GM23248 (cell line): ENCODE measurements around the gene TATDN3. TPM values are rescaled to one million over a fixed set of nuclear protein-coding genes. Genes with fewer than 3 reads are reported as not detected.

ENCODE experiments used
- DNase-seq: peaks from one replicate; pipeline ENCODE4 v3.0.0-alpha.2; 2015
- H2AFZ ChIP-seq: fragments of 200-600 bp; sonication (generic); 2 replicates; pipeline ENCODE4 v1.6.1; 2016; ENCODE audit warnings: antibody characterized with exemption
- H3F3A ChIP-seq: fragments of 200-600 bp; sonication (generic); 2 replicates; pipeline ENCODE4 v1.6.1; 2016; ENCODE audit warnings: mild to moderate bottlenecking, antibody characterized with exemption, mixed run types; ENCODE audit not compliant: insufficient read depth
- H3K27ac ChIP-seq: fragments of 200-600 bp; sonication (generic); 2 replicates; pipeline ENCODE4 v1.5.1; 2016; ENCODE audit warnings: mild to moderate bottlenecking
- H3K27me3 ChIP-seq: fragments of 200-600 bp; sonication (generic); replicated peaks from 2 replicates; pipeline ENCODE4 v1.6.1; 2016; ENCODE audit warnings: mild to moderate bottlenecking; ENCODE audit not compliant: insufficient read depth
- H3K36me3 ChIP-seq: fragments of 200-600 bp; sonication (generic); 2 replicates; pipeline ENCODE4 v1.6.1; 2016; ENCODE audit warnings: low read depth, mild to moderate bottlenecking
- H3K4me1 ChIP-seq: fragments of 200-600 bp; sonication (generic); 2 replicates; pipeline ENCODE4 v1.6.1; 2016; ENCODE audit warnings: mild to moderate bottlenecking; ENCODE audit not compliant: insufficient read depth
- H3K4me2 ChIP-seq: fragments of 200-600 bp; sonication (generic); one replicate; pipeline ENCODE4 v1.6.1; 2016; ENCODE audit warnings: mild to moderate bottlenecking; ENCODE audit not compliant: unreplicated experiment
- H3K4me3 ChIP-seq: fragments of 200-600 bp; sonication (generic); 2 replicates; pipeline ENCODE4 v1.5.1; 2016; ENCODE audit warnings: mild to moderate bottlenecking
- H3K79me2 ChIP-seq: fragments of 200-600 bp; sonication (generic); 2 replicates; pipeline ENCODE4 v1.6.1; 2016; ENCODE audit warnings: mild to moderate bottlenecking; ENCODE audit not compliant: insufficient read depth
- H3K9ac ChIP-seq: fragments of 200-600 bp; sonication (generic); 2 replicates; pipeline ENCODE4 v1.6.1; 2016; ENCODE audit warnings: mild to moderate bottlenecking
- H3K9me2 ChIP-seq: fragments of 200-600 bp; sonication (generic); 2 replicates; pipeline ENCODE4 v1.6.1; 2016; ENCODE audit warnings: mixed run types, mild to moderate bottlenecking, moderate library complexity; ENCODE audit not compliant: insufficient read depth
- H3K9me3 ChIP-seq: fragments of 200-600 bp; sonication (generic); one replicate; pipeline ENCODE4 v1.6.1; 2017; ENCODE audit warnings: low read depth
- H4K20me1 ChIP-seq: fragments of 200-600 bp; sonication (generic); 2 replicates; pipeline ENCODE4 v1.6.0; 2016; ENCODE audit not compliant: insufficient read depth
- EZH2 ChIP-seq: fragments of 200-600 bp; sonication (generic); IDR thresholded peaks from 2 replicates; pipeline ENCODE4 v1.6.1; 2018; ENCODE audit warnings: antibody characterized with exemption, mild to moderate bottlenecking; ENCODE audit not compliant: insufficient read depth, poor library complexity, severe bottlenecking
- EZH2phosphoT487 ChIP-seq: fragments of 200-600 bp; sonication (generic); IDR thresholded peaks from 2 replicates; pipeline ENCODE4 v1.6.1; 2018; ENCODE audit warnings: antibody characterized with exemption, moderate library complexity, mild to moderate bottlenecking, low read depth; ENCODE audit not compliant: insufficient read depth
- WGBS, 2 experiments: methylation state at CpG; one replicate each; pipeline ENCODE4 v1.1.6; 2015 to 2017; ENCODE audit warnings: low lambda C conversion rate in 2 of 2, low coverage in 1 of 2; ENCODE audit errors: missing lambda C conversion rate in 2 of 2; 5-methylcytosine and 5-hydroxymethylcytosine counted together
- in situ Hi-C: fragments of 300-500 bp; cut with MboI; formaldehyde crosslinking; loops from 2 replicates; pipeline ENCODE4 v1.15.0; 2020
- polyA plus RNA-seq: library from polyadenylated mRNA; unstranded; fragments of >200 nt; fragmentation: Nextera tagmentation; extraction: Ambion mirVana; gene quantifications from 2 replicates; pipeline ENCODE4 v1.2.1, GENCODE V29; 2016
- total RNA-seq: library from RNA; depleted of rRNA; stranded (reverse); fragments of >200 nt; shearing (Covaris generic); gene quantifications from 2 replicates; pipeline ENCODE4 v1.2.3, GENCODE V29; 2014

Gene TATDN3
- total and polyA plus RNA-seq, 2 experiments from 2014 or later = 12.4 to 14.9 TPM

DNA sequence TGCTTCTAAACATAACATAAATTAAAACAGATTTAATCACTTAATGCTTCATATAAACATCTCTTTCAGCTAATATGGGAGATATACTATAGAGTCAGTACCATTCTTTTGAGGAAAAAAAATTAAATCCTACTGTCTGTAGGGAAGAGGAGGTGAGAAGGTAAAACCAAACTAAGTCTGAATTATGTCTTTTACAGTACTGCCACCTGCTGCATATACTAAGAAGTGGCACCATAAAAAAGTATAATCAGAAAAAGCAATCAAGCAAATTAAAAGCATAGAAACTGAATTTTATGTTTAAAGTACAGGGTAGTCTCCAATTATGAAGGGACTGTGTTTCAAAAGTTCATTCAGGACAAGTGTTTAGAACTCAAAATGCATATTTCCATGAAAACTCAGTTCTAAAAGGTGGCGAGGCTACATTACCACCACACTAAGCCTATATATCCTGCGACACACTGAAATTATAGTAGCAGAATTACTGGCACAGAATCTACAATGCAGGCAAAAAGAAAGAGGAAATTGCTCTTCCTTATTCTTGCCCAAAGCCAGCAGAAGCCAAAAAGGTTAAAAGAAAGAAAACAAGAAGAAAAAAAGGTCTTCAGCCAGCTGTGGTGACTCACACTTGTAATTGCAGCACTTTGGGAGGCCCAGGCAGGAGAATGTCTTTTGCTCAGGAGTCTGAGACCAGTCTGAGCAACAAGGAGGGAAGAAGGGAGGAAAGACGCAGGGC, 9.1 kb upstream of the TATDN3 start:
- DNase-seq = peak; percentile 65
- Histone ChIP-seq H3K4me3 (no peak overlapping the region), H3K9me2 (no peaks in the 10 kb centered on the region), H3K9me3 (no peaks in the 10 kb centered on the region), H4K20me1 (no peaks in the 10 kb centered on the region), H3F3A (peaks cover 23% of the 10 kb centered on the region), H2AFZ (no peak overlapping the region), H3K4me1 (no peaks in the 10 kb centered on the region), H3K27ac (no peak overlapping the region), H3K4me2 (no peak overlapping the region), H3K79me2 (peaks cover 2% of the 10 kb centered on the region; the same call in 1 of the 2 replicates), H3K9ac (no peak overlapping the region), H3K36me3 (no peaks in the 10 kb centered on the region; the same call in 1 of the 2 replicates), H3K27me3 (no peaks in the 10 kb centered on the region)
- in situ Hi-C loops = no loop called here
- TF ChIP-seq EZH2 (no peak), EZH2phosphoT487 (no peak)
- WGBS, 2 experiments = 95 to 98% methylated on average over 3 of the region's 3 CpGs

DNA sequence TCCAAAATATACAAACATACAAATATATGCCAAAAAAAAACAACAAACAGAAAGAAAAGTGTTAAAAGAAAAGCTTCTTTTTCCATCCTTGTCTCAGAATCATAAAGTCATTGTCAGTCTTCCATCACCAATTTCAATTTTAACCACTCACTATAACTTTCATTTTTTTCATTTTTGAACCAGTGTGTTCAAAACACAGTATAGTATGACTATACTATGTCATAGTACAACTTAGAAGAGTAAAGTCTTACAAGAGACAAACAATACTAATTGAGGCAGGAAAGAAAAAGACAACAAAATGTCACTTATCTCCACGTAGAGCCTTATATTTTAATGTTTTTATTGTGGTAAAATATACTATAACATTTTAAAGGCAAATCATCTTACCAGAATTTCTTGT, 7.7 kb upstream of the TATDN3 start:
- peaks cover 23% of the 10 kb centered on the region for H3F3A ChIP-seq
- H3K4me2 ChIP-seq = no peak overlapping the region
- peaks cover 16% of the 10 kb centered on the region for H3K79me2 ChIP-seq
- no peak overlapping the region for H2AFZ ChIP-seq
- 87 to 91% methylated on average over 1 of the region's 1 CpG for WGBS, 2 experiments
- DNase-seq = no peak
- no peak overlapping the region for H3K9ac ChIP-seq
- no peaks in the 10 kb centered on the region for H3K27me3 ChIP-seq
- H3K9me2 ChIP-seq = no peaks in the 10 kb centered on the region
- no peaks in the 10 kb centered on the region for H3K4me1 ChIP-seq
- no peak overlapping the region for H3K4me3 ChIP-seq
- H3K27ac ChIP-seq = no peak overlapping the region
- no peaks in the 10 kb centered on the region; the same call in 1 of the 2 replicates for H3K36me3 ChIP-seq
- TF ChIP-seq EZH2phosphoT487 (no peak), EZH2 (no peak)
- in situ Hi-C loops = no loop called here
- no peaks in the 10 kb centered on the region for H3K9me3 ChIP-seq
- no peaks in the 10 kb centered on the region for H4K20me1 ChIP-seq

DNA sequence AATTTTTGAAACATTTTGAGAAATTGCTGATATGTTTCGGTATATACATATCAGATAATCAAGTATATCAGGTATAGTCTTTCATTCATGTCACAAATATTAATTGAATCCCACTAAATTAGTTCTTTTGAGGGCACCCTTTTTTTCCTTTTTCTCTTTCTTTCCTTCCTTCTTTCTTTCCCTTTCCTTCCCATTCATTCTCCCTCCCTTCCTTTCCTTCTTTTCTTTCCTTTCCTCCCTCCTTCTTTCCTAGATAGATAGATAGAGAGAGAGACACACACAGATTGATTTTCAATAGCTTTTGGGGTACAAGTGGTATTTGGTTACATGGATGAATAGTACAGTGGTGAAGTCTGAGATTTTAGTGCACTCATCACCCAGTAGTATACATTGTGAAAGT, 5.8 kb upstream of the TATDN3 start:
- H3K79me2 ChIP-seq = peaks cover 32% of the 10 kb centered on the region
- no peaks in the 10 kb centered on the region; the same call in 1 of the 2 replicates for H3K36me3 ChIP-seq
- H3F3A ChIP-seq = peaks cover 24% of the 10 kb centered on the region
- no peak overlapping the region for H2AFZ ChIP-seq
- H3K27ac ChIP-seq = no peak overlapping the region
- no peaks in the 10 kb centered on the region for H3K9me2 ChIP-seq
- 0 out of 2 replicates have a peak, but pooled peaks cover 3% of the 10 kb centered on the region for H3K4me1 ChIP-seq
- H3K9me3 ChIP-seq = no peaks in the 10 kb centered on the region
- H3K4me3 ChIP-seq = no peak overlapping the region
- no peak overlapping the region for H3K4me2 ChIP-seq
- WGBS, 2 experiments = 100% methylated on average over 1 of the region's 1 CpG
- no peaks in the 10 kb centered on the region for H3K27me3 ChIP-seq
- DNase-seq = no peak
- H3K9ac ChIP-seq = no peak overlapping the region
- in situ Hi-C loops = no loop called here
- no peaks in the 10 kb centered on the region for H4K20me1 ChIP-seq
- no peak for TF ChIP-seq EZH2phosphoT487

DNA sequence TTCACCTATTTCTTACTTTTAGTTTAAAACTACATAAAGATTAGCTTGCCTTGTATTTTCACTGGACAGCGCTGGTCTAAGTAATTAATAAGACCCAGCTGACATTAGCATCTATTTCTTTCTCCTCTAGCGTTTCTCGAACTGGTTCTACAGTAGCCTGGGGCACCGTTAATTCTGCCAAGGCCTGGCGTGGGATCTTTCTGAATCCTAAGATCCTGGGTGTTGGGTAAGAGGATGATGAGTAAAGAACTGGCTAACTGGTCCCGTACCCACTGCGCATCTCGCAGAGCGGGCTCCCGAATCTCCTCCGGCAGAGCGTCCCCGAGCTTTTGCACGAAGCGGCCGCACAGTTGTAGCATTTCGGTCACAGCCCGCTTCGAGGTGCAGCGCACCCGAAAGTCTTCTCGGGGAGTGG, 426 bp upstream of the TATDN3 start:
- H2AFZ ChIP-seq = peak overlapping the region; percentile 97
- H3K79me2 ChIP-seq = peaks cover 32% of the 10 kb centered on the region
- H3F3A ChIP-seq = peaks cover 4% of the 10 kb centered on the region; the same call in 1 of the 2 replicates
- peaks cover 8% of the 10 kb centered on the region; the same call in 1 of the 2 replicates for H3K4me1 ChIP-seq
- H3K4me3 ChIP-seq = peak overlapping the region; percentile 82
- no peaks in the 10 kb centered on the region for H4K20me1 ChIP-seq
- peak overlapping the region; percentile 87 for H3K27ac ChIP-seq
- H3K9ac ChIP-seq = peak overlapping the region; percentile 98
- H3K36me3 ChIP-seq = no peaks in the 10 kb centered on the region
- peak overlapping the region; percentile 98 for H3K4me2 ChIP-seq
- no peak for TF ChIP-seq EZH2
- TF ChIP-seq EZH2phosphoT487 = no peak
- H3K9me2 ChIP-seq = no peaks in the 10 kb centered on the region
- no peaks in the 10 kb centered on the region for H3K9me3 ChIP-seq
- H3K27me3 ChIP-seq = no peaks in the 10 kb centered on the region
- in situ Hi-C loops = no loop called here
- DNase-seq = peak; percentile 98
- 0 to 2% methylated on average over 22 of the region's 22 CpGs for WGBS, 2 experiments
